SK-N-MC (cell line): ENCODE data around the gene SNX27.

ENCODE experiments used
- DNase-seq: peaks from one replicate; pipeline ENCODE4 v3.0.0-alpha.2; 2011; ENCODE audit warnings: low read depth, low spot score
- H3K27ac ChIP-seq: fragments of 200-600 bp; sonication (generic); 2 replicates; pipeline ENCODE4 v1.5.1; 2016; ENCODE audit warnings: mixed run types
- H3K36me3 ChIP-seq: fragments of 200-600 bp; sonication (generic); 2 replicates; pipeline ENCODE4 v1.6.1; 2017; ENCODE audit warnings: antibody characterized with exemption, low read length, mixed read lengths; ENCODE audit not compliant: insufficient read depth
- H3K4me3 ChIP-seq: fragments of 200-600 bp; sonication (generic); 2 replicates; pipeline ENCODE4 v1.5.1; 2016
- H3K9ac ChIP-seq: fragments of 200-600 bp; sonication (generic); 2 replicates; pipeline ENCODE4 v1.8.0; 2017; ENCODE audit warnings: mixed run types, mixed read lengths; ENCODE audit not compliant: insufficient read length
- H3K9me3 ChIP-seq: fragments of 200-600 bp; sonication (generic); 2 replicates; pipeline ENCODE4 v1.6.1; 2017; ENCODE audit warnings: low read depth, mild to moderate bottlenecking, antibody characterized with exemption, low read length, moderate library complexity, mixed read lengths
- EZH2 ChIP-seq: fragments of 200-600 bp; sonication (generic); IDR thresholded peaks from one replicate; pipeline ENCODE4 v1.6.1; 2017; ENCODE audit warnings: antibody characterized with exemption
- FOXP2 ChIP-seq: optimal IDR thresholded peaks from 2 replicates; pipeline ENCODE3; 2011; ENCODE audit warnings: mild to moderate bottlenecking, moderate library complexity; ENCODE audit not compliant: insufficient read depth; ENCODE audit errors: extremely low read length, control extremely low read depth
- POLR2AphosphoS5 ChIP-seq: IDR thresholded peaks from 2 replicates; pipeline ENCODE4 v1.6.1; 2012; ENCODE audit warnings: mild to moderate bottlenecking, low read depth, low read length, borderline replicate concordance

Gene SNX27

DNA sequence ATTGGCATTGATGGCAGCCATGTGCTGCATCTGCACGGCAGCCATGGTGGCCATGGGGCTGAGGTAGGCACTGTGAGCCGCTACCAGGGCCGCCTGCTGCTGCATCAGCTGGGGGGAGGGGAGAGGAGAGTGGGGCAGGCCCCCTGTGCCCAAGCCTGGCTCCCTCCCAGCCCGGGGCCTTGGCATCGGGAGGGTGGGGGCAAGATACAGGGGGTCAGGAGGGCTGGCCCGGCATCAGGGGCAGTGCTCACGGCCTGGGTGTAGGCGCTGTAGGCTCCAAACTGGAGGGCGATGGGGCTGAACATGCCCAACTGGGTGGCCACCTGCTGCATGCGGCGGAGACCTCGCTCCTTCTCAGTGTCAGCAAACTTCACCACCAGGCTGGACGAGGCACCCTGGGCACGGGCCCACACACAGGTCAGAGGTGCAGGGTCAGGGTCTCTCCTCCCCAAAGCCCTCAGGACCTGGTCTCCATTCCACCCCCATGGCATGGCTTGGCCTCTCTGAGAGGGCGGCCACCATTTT is 95.8 kb downstream of the SNX27 start:
- no peak for DNase-seq
- no peak overlapping the region for H3K9ac ChIP-seq

DNA sequence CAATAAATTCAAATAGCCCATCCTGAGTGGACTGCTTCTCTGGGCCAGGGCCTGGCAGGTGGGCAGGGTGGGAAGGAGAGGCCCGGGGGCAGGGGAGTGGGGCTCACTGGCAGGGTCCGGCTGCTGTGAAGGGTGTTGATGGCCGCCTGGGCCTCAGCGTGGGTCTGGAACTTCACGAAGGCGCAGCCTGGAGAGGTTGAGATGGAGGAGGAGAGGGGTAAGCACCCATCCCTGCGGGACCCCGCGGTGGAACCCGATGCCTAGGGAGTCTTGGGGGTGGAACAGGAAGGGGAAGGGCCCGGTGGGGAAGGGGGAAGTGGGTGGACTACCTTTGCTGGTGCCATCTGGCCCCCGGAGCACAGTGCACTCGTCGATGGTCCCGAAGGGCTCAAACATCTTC is 97.0 kb downstream of the SNX27 start:
- H3K9ac ChIP-seq: no peak overlapping the region

More for the DNA sequence above, 95.8 kb downstream of the SNX27 start:
- no peak for TF ChIP-seq EZH2
- no peak for TF ChIP-seq FOXP2
- TF ChIP-seq POLR2AphosphoS5: no peak
- no peak overlapping the region for H3K27ac ChIP-seq
- no peaks in the 10 kb centered on the region for H3K9me3 ChIP-seq
- H3K4me3 ChIP-seq: no peak overlapping the region
- H3K36me3 ChIP-seq: no peaks in the 10 kb centered on the region

DNA sequence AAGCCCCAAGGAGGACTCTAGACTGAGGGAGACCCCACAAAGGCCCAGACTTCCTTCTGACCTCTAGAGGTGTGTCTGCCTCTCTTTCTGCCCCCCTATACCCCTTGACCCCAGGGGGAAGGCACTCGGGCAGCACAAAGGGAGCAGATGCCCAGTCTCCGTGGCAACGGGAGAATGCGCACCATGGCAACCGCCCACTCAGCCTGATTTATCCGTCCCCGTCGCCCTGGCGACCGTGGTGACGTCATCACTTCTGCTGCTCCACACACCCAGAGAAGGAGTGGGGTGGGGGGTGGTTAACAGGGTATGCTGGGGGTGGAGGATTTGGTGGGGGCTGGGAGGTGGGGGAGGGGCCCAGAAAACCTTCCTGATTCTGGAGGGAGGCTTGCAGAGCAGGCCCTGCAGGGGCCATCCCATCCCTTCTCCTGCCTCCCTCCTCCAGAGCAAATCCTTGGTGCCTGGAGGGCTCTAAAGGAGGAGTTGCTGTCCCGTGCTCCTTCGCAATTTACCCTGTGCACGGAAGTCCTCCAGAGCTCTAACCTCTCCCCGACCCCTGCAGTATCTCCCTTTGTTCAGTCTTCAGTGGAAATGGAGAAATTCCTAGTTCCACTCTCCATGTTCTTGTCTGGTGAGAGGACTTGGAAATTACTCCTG is 98.5 kb downstream of the SNX27 start:
- H3K36me3 ChIP-seq: no peaks in the 10 kb centered on the region
- no peak overlapping the region for H3K27ac ChIP-seq
- no peaks in the 10 kb centered on the region for H3K9me3 ChIP-seq
- no peak overlapping the region for H3K9ac ChIP-seq
- no peak overlapping the region for H3K4me3 ChIP-seq
- no peak for DNase-seq
- TF ChIP-seq POLR2AphosphoS5 (no peak), EZH2 (no peak), FOXP2 (no peak)

More for the DNA sequence above, 97.0 kb downstream of the SNX27 start:
- TF ChIP-seq FOXP2 (no peak), POLR2AphosphoS5 (no peak), EZH2 (no peak)
- H3K27ac ChIP-seq: no peak overlapping the region
- no peak for DNase-seq
- no peaks in the 10 kb centered on the region for H3K9me3 ChIP-seq
- H3K36me3 ChIP-seq: no peaks in the 10 kb centered on the region
- H3K4me3 ChIP-seq: no peak overlapping the region

DNA sequence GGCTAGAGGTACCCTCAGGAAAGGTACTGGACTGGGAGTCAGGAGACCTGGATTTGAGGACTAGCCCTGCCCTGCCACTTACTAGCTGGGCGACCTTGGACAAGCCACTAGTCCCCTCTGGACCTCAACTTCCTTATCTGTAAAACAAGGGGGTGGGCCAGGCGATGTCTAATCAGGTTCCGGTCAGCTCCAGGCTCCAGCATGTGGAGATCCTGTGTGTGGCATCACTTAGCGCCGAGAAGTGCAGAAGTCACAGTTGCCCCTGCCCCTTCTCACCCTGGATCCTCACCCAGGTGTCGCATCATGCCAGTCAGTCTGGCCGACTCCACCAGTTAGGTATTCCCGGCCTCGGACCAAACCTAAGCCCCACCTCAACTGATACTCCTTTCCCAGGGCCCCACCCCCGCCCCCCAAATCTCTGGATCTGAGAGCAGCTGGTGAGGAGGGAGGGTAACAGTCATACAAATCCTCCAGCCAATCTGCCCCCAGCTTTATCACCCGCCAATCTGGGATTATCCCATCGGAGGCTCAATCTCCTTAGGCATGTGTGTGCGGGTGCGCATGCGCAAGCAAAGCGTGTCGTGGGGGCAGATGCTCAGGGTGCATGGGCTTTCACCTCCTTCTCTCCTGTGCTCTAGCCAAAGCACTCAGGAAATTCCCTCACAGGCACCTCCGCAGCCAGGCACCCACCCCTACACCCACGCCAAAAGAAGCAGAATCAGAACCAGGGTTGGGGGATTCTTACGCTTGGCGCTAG is 99.4 kb downstream of the SNX27 start:
- no peak overlapping the region for H3K27ac ChIP-seq
- no peak overlapping the region for H3K4me3 ChIP-seq
- H3K36me3 ChIP-seq: no peaks in the 10 kb centered on the region
- H3K9ac ChIP-seq: no peak overlapping the region
- no peaks in the 10 kb centered on the region for H3K9me3 ChIP-seq
- TF ChIP-seq EZH2 (no peak), POLR2AphosphoS5 (no peak), FOXP2 (no peak)
- DNase-seq: no peak

- Histone ChIP-seq H3K36me3 (no peaks in the 10 kb centered on the region), H3K9me3 (no peaks in the 10 kb centered on the region), H3K9ac (no peak overlapping the region), H3K27ac (no peak overlapping the region), H3K4me3 (no peak overlapping the region)
- DNase-seq: no peak
- TF ChIP-seq FOXP2 (no peak), POLR2AphosphoS5 (no peak)
These were observed 100.1 kb downstream of the SNX27 start for GRCh38 chr1:151711951-151712350.

DNA sequence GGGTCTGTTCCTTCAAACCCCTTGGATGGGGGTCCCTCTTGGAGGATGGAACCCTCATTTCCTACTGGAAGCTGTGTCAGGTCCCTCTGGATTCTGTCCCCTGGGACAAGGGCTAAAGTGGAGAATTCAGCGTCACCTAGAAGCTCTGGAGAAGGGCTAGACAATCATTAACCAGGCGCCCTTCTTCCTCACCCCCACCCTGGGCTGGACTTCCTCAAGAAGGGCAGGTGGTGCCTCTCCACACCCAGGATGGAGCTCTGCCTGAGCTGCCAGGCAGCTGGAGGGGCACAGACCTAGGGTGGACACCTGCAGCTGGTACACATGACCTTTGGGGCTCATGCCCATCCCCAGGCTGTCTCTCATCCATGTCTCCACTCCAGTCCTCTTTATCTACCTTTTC is 101.2 kb downstream of the SNX27 start:
- no peak overlapping the region for H3K4me3 ChIP-seq
- no peak overlapping the region for H3K27ac ChIP-seq
- no peak for DNase-seq
- H3K36me3 ChIP-seq: no peaks in the 10 kb centered on the region
- no peaks in the 10 kb centered on the region for H3K9me3 ChIP-seq
- TF ChIP-seq FOXP2 (no peak), EZH2 (no peak), POLR2AphosphoS5 (no peak)
- no peak overlapping the region for H3K9ac ChIP-seq

- Histone ChIP-seq H3K36me3 (no peaks in the 10 kb centered on the region), H3K4me3 (no peak overlapping the region), H3K9ac (no peak overlapping the region), H3K9me3 (no peaks in the 10 kb centered on the region), H3K27ac (no peak overlapping the region)
- no peak for TF ChIP-seq POLR2AphosphoS5
- no peak for DNase-seq
These were observed 102.0 kb downstream of the SNX27 start for GRCh38 chr1:151713874-151714273.

DNA sequence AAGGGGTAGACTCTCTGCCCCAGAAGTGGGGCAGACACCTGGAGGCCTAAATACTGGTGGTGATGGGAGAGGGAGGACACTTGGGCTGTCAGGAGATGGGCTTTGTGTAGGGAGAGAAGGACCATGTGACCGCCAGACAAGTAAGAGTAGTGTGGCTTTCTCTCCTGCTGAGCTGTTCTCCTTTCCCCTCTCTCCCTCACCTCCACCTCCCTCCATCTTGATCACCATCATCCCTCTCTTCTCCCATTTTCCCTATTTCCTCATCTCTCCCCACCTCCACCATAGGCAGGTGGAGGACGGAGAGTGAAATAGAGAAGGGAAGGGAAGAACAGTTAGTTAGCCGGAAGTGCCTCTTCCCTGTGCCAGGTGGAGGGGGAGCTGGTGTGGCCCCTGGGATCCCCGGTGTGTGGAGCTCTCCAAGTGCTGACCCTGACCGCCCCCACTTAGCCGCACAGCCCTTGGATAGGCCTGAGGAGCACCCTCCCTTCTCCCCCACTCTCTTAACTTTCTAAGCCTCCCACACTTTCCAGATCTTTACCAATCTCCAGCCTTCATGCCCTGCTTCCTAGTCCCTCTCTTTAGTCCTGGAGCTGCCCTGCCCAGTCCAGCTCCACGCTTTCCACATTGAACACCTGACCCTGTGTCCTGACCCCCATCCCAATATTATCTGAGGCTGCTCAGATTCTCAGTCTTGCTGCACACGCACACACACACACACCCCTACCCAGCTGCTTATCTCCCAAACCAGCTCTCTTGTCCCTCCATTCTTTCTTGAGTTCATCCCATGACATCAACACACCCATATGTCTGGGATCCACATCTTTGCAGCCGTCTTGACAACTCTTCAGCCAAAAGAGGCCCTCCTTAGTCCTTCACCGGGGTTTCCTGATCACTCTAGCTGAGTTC is 103.2 kb downstream of the SNX27 start:
- DNase-seq: no peak
- TF ChIP-seq POLR2AphosphoS5 (no peak), EZH2 (no peak), FOXP2 (no peak)

More for the DNA sequence above, 103.2 kb downstream of the SNX27 start:
- Histone ChIP-seq H3K4me3 (no peak overlapping the region), H3K9me3 (no peaks in the 10 kb centered on the region), H3K9ac (no peak overlapping the region), H3K36me3 (no peaks in the 10 kb centered on the region), H3K27ac (no peak overlapping the region)
